ENCODE measurements around the gene AKAP8.

DNA sequence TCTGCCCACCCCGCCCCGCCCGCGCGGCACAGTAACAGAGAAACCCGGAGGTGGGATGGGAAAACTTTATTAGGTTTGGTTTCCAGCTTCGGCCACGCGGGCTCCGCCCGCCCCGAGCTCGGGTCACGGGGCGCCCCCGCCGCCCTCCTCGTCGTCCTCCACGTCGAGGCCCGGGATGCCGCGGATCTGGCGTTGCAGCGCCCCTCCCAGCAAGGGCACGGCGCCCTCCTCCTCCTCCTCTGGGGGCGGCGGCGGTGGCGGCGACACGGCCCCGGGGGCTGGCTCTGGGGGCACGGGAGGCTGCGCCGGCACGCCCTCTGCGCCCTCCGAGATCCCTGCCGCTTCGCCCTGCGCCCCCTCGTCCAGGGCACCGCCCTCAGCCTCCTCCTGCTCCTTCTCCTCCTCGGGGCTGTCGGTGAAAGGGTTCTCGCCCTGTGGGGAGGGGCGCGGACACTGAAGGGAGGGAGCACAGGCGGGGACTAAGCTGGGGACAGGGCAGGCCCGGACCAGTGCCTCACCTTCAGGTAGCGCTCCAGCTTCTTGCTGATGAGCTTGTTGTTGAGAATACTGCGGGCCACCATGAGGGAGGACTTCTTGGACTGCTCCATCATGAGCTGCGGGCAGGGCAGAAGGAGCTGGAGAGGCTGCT lies 536 bp upstream of the AKAP8 start:
- TF ChIP-seq, protein P1, sequence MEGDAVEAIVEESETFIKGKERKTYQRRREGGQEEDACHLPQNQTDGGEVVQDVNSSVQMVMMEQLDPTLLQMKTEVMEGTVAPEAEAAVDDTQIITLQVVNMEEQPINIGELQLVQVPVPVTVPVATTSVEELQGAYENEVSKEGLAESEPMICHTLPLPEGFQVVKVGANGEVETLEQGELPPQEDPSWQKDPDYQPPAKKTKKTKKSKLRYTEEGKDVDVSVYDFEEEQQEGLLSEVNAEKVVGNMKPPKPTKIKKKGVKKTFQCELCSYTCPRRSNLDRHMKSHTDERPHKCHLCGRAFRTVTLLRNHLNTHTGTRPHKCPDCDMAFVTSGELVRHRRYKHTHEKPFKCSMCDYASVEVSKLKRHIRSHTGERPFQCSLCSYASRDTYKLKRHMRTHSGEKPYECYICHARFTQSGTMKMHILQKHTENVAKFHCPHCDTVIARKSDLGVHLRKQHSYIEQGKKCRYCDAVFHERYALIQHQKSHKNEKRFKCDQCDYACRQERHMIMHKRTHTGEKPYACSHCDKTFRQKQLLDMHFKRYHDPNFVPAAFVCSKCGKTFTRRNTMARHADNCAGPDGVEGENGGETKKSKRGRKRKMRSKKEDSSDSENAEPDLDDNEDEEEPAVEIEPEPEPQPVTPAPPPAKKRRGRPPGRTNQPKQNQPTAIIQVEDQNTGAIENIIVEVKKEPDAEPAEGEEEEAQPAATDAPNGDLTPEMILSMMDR (conservative IDR thresholded peaks at IDR 0.05; ENCODE audit: low read length): no peak
- TF ChIP-seq EZH2phosphoT487 (IDR thresholded peaks at IDR 0.05; ENCODE audit: borderline replicate concordance, low read depth, low read length): no peak

All from OCI-LY7 (cell line).